ENCODE results near the gene CYBC1. TPM values are rescaled to one million over a fixed set of nuclear protein-coding genes. Genes with fewer than 3 reads are reported as not detected.

The CYBC1 gene
- 100 to 1,000 TPM in 2 of 4 donors, 10 to 100 TPM in 2; 45.4 to 106 (median 86.4) TPM for total RNA-seq

DNA sequence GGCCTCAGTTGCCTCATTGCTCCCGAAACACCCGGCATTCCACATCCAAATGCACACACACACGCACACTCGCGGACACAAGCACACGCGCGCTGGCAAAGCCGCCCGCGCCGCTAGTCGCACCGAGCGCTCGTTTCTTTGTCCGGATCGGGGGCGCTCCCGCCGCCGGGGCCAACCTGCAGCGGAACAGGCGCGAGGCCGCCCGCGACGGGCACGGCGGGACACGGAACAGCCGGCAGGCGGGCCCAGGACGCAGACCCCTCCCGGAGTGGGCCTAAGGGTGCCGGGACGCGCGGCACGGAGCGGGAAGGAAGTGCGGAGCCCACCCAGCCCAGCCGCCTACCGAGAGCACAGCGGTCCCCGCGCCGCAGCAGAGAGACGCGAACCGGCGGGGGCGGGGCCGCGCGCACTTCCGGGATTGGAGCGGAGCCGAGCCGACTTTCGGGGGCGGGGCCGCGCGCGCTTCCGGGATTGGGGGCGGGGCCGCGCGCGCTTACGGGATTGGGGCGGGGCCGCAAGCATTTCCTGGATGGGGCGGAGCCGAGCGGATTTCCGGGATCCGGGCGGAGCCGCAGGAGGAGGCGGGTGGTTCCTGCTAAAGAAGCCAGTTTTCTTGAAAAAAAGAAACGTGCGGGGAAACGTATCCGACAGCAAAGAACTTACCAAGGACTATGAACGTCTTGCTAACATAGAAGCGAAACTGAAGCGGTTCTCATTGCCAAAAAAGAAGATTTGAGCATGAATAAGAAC is at the start of gene CYBC1:
CYBC1 (minus strand) TSS at position 396 of the 750 bp plus-strand sequence. CDS start 1,498 bp downstream, outside the sequence.
- 0 to 1% methylated on average over 44 to 47 of the region's 91 CpGs for WGBS, 2 donors
- H3K9me3 ChIP-seq = no peaks in the 10 kb centered on the region

DNA sequence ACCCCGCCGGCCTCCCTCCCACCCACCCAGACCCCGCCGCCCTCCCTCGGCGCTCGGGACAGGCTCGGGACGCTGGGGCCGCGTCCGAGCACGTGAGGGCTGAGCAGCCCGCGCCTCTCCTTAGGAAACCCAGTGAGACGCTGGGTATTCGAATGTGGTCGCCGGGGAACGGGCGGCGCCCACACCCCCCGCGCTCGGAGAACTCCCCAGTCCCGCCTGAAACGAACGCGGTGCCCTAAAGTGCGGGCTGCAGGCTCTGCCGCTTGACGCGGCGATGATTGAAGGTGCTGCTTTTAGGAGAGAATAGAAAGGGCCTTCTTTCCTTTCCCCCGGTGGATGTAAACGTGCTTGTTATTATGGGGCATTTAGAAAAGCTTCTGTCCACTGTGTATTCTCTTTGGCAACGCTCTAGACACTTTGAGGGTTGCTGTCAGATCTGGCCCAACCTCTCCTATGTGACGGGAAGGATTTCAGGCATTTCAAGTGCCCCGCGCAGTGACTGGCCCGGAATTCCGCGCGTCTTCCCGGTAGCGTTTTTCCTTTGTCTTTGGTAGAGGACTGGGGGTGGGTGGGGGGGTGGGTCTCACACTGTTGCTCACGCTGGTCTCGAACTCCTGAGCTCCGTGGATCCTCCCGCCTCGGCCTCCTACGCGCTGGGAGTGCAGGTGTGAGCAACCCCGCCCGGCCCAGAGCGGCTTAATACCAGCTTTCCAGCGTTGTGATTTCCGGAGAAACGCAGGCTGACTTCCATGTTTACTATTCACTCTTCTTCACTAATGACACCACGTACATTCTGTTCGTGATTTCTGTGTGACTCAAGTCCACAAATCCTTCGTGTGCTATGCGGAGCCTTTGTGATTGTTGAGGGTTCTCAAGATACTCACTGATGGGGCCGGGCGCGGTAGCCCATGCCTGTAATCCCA is 47.2 kb upstream of the CYBC1 start:
- 12 to 14% methylated on average over 34 to 36 of the region's 66 CpGs for WGBS, 2 donors
- Histone ChIP-seq H3K27me3 (no peaks in the 10 kb centered on the region), H3K4me1 (peaks cover 0 to 34% (median 9%) of the 10 kb centered on the region in 4 donors), H3K9me3 (no peaks in the 10 kb centered on the region), H3K4me3 (peak overlapping the region; percentile 42 to 86 (median 70)), H3K36me3 (no peaks in the 10 kb centered on the region), H3K27ac (peak overlapping the region; percentile 84 to 97 (median 92))
- DNase-seq (ENCODE audit: low spot score in 2 of 2) = peak in 1 of 2 donors; percentile 24
- TF ChIP-seq EP300 (IDR thresholded peaks at IDR 0.05) (no peak), POLR2A (IDR thresholded peaks at IDR 0.05) (no peak), CTCF (IDR thresholded peaks at IDR 0.05) (no peak)

More for the DNA sequence above, at the start of gene CYBC1:
- Histone ChIP-seq H3K4me3 (peak within 1 kb of the TSS; percentile 66 to 98 (median 80)), H3K27me3 (no peaks in the 10 kb centered on the region), H3K4me1 (peaks cover 0 to 42% (median 26%) of the 10 kb centered on the region in 4 donors), H3K27ac (peak within 1 kb of the TSS; percentile 79 to 99 (median 91)), H3K36me3 (peaks cover 0 to 21% (median 0%) of the 10 kb centered on the region in 3 donors)
- TF ChIP-seq CTCF (IDR thresholded peaks at IDR 0.05) (peak in 3 of 5 experiments; percentile 5 to 47 (median 40)), POLR2A (IDR thresholded peaks at IDR 0.05) (peak; percentile 83 to 93), EP300 (IDR thresholded peaks at IDR 0.05) (peak; percentile 87 to 98)
- peak; percentile 84 to 89 for DNase-seq (ENCODE audit: low spot score in 2 of 2)

DNA sequence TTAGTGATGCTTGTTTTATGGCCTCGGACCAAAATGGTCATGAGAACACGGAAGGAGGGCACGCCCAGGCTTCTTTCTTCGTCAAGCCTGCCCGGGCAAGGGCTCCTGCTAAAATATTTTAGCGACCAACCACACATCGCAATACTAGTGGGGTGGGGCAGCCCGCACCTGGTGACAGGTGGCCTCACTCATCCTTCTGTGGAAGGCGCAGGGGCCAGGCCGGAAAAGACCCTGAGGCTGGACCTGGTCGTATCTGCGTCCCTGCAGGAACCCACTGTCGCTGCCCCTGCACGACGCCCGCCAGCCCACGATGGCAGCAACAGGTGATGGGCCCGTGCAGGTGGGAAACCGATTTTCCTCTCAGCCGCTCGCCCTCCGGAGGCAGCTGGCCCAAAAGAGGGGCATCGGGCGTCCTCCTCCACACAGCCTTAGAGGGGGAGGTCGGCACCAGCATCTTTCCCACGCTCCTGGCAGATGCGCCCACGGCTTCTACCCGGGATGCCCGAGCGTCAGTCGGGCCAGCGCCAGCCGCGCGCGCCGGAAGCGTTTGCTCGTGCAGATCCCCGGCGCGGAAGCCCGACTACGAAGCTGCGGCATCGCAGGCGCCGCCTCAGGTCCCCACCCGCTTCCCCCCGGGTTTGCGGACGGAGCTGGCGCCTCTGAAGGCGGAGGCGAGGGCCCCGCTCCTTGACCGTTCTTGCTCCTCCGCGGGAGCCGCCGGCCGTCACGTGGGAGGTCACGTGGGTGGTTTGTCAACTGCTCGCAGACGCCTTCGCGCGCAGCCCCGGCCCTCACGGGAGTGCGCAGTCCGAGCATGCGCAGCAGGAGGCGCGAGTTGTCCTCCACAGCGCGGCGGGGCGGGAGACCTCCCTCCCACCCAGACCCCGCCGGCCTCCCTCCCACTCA is 46.2 kb upstream of the CYBC1 start:
- TF ChIP-seq CTCF (IDR thresholded peaks at IDR 0.05) (peak in 2 of 5 experiments; percentile 10 to 16), EP300 (IDR thresholded peaks at IDR 0.05) (peak; percentile 34 to 98), POLR2A (IDR thresholded peaks at IDR 0.05) (peak; percentile 86 to 87)
- H3K4me1 ChIP-seq = peaks cover 0 to 34% (median 9%) of the 10 kb centered on the region in 4 donors
- H3K9me3 ChIP-seq = no peaks in the 10 kb centered on the region
- no peaks in the 10 kb centered on the region for H3K27me3 ChIP-seq
- WGBS, 2 donors = 10 to 13% methylated on average over 35 to 46 of the region's 83 CpGs
- peak overlapping the region; percentile 84 to 97 (median 92) for H3K27ac ChIP-seq
- peak; percentile 94 to 95 for DNase-seq (ENCODE audit: low spot score in 2 of 2)
- no peaks in the 10 kb centered on the region for H3K36me3 ChIP-seq
- H3K4me3 ChIP-seq = peak overlapping the region; percentile 42 to 86 (median 70)

DNA sequence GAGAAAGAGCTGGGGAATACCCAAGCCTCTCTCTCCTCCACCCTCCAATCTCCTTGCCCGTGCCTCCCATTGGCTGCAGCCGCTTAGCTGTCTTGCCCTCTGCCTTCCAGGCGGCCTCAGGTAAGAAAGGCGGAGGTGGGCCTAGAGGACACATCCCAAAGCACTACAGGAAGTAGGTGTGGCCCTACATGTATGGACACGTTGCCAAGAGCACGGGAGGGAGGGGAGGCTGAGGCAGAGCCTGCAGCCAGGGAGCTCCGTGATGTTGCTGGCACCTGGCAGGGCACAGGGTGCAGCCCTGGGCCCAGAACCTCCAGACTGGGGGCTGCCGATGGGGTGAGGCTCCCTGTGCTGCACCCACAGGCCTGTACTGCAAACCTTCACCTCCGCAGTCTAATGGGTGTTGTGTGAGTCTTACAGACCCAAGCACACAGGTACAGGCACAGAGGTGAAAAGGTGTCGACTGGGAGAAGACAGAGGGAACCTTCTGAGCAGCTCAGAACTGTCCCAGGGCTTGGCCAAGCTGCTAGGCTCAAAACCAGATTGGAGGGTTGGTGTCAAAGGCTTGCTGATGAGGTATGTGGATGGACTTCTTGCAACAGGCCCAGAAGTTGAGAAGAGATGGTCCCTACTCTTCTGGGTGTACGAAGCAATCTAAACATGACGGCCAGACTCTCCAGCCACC is 45.4 kb upstream of the CYBC1 start:
- DNase-seq (ENCODE audit: low spot score in 2 of 2) = no peak
- Histone ChIP-seq H3K27me3 (no peaks in the 10 kb centered on the region), H3K4me1 (peaks cover 0 to 34% (median 9%) of the 10 kb centered on the region in 4 donors), H3K9me3 (no peaks in the 10 kb centered on the region), H3K36me3 (no peaks in the 10 kb centered on the region), H3K4me3 (peak overlapping the region in 1 of 4 donors; percentile 42), H3K27ac (peak overlapping the region in 3 of 4 donors; percentile 84 to 97 (median 96))
- TF ChIP-seq EP300 (IDR thresholded peaks at IDR 0.05) (no peak), POLR2A (IDR thresholded peaks at IDR 0.05) (no peak), CTCF (IDR thresholded peaks at IDR 0.05) (no peak)
- WGBS, 2 donors = 68 to 69% methylated on average over 11 to 12 of the region's 12 CpGs

All from tibial nerve (tissue), 4 donors.